GM18508 (cell line): Measurements from ENCODE around the gene EFCC1.

Experiments used
- ATAC-seq: cut with Tn5 transposase; IDR thresholded peaks from one replicate; pipeline ENCODE4 v1.9.1; 2021; ENCODE audit warnings: moderate number of reproducible peaks; ENCODE audit not compliant: insufficient read depth, unreplicated experiment

EFCC1 gene

GRCh38 chr3:129030611-129031010 lies 29.5 kb downstream of the EFCC1 start:
- no peak for ATAC-seq

DNA sequence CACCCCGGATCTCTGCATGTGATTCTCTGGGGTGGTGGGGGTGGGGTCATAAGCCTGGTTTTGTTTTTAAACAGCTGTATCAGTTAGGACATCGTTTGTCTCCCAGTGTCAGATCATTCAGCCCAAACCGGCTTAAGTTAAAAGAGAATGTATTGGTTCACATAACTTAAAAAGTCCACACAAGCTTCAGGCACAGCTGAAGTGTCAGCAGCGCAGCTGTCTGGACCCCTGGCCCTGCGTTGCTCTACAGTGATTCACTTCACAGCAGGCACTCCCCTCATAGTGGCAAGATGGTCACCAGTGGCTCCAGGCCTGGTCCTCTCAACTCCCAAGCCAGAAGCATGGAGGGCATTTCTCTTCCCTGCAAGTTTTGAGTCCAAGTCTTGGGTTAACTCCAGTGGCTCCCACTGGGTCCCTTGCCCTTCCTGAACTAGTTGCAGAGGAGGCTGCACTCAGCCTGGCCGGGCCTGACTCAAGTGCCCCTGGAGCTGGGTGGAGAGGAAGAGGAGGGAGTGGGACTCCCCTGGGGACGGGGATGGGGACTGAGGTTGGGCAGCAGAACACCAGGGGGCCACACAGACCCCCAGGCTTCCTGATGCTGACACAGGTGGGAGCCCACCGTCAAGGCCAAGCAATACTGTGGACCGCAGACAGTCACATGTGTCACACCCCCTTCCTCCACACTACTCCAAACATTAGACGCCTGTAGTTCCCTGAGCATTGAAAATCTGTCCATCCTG lies 30.5 kb downstream of the EFCC1 start:
- no peak for ATAC-seq

DNA sequence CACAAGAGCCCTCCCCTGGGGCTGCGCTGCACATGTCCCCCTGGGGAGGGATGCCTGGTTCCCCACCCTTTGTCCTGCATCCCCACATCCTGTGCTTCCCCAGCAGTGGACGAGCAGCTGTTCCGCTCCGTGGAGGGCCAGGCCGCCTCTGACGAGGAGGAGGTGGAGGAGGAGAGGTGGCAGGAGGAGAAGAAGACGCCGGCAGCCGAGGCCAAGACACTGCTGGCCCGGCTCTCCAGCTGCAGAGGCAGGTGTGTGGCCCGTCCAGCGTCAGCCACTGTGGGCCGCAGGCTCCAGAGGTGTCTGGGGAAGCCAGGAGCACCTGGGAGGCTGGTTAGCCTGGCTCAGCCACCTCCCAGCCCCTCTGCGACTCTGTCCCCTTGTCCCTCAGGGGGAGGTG lies 31.6 kb downstream of the EFCC1 start:
- no peak for ATAC-seq

GRCh38 chr3:129033151-129033550 lies 32.0 kb downstream of the EFCC1 start:
- ATAC-seq: no peak

DNA sequence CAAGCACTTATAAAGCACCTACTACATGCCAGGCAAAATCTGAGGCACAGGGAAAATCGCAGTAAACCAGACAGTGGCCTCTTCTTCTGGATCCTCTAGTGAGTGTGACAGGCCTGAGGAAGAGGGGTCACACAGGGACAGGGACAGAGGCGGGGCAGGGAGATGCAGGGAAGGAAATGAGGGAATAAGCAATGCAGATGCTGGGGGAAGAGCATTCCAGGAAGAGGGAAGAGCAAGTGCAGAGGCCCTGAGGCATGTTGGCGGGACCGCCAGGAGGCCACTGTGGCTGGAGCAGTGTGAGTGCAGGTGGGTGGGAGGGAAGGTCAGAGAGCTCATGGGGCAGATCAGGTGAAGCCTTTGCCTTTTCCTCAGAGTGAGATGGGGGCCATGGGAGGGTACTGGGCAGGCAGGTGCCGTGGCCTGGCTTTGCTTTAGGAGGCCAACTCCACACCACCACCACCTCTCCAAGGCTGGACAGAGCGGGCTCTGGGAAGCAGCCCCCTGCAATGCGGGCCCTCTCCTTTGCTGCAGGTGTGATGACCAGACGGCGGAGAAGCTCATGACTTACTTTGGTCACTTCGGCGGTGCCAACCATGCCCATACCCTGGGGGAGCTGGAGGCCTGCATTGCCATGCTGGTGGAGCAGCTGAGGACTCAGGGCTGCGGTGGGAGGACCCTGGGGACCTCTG lies 32.7 kb downstream of the EFCC1 start:
- no peak for ATAC-seq

DNA sequence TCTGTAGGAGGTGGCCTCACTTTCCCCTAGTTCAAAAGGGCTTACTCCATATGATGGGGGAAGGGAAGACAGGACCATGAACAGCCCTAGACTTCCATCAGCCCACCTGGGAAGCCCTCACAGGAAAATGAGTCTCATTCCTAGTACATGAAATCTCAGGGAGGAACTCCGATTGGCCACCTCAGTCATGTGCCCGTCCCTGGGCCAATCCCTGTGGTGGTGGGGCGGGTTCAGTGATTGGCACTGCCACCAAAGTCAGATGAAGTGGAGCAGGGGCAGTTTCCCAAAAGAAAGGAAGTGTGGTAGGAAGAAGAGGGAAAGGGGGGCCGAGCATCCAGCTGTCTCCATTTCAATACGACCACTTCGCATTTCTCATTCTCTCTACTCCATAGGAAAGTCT lies 33.5 kb downstream of the EFCC1 start:
- ATAC-seq: no peak

DNA sequence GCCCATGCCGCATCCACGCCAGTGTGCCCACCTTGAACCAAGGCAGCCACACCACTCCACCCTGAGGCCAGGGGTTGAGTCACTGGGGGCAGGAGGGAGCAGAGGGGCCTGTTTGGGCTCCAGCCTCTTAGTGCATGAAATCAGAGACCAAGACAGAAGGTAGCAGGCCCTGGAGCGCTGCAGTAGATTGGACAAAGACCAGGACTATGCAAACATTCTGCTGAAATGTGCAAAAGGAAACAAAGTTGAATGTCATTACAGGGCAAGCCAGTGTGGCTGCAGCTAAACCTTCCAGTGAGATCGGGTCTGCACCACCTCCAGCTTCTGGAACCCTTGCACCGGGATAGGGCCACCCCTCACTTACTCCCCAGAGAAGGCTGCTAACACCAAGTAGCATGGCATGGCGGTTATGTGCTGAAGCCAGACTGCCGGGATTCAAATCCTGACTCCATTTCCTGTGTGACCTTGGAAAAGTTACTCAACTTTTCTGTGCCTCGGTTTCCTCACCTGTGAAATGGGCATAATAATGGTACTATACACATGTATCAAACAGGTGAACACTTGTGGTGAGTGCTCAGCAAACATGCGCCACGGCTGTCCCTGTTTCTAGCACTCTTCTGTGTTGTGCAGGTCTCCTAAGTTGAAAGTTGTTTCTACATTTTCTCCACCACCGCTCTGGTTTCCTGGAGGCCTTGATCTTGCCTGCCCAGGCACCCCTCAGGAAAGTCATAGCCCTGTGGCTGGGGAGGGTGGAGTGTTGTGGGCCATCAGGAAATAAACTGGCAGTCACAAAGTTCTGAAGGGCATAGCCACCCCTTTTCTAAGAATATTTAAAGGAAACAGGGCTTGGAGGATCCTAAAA lies 34.5 kb downstream of the EFCC1 start:
- ATAC-seq: no peak

DNA sequence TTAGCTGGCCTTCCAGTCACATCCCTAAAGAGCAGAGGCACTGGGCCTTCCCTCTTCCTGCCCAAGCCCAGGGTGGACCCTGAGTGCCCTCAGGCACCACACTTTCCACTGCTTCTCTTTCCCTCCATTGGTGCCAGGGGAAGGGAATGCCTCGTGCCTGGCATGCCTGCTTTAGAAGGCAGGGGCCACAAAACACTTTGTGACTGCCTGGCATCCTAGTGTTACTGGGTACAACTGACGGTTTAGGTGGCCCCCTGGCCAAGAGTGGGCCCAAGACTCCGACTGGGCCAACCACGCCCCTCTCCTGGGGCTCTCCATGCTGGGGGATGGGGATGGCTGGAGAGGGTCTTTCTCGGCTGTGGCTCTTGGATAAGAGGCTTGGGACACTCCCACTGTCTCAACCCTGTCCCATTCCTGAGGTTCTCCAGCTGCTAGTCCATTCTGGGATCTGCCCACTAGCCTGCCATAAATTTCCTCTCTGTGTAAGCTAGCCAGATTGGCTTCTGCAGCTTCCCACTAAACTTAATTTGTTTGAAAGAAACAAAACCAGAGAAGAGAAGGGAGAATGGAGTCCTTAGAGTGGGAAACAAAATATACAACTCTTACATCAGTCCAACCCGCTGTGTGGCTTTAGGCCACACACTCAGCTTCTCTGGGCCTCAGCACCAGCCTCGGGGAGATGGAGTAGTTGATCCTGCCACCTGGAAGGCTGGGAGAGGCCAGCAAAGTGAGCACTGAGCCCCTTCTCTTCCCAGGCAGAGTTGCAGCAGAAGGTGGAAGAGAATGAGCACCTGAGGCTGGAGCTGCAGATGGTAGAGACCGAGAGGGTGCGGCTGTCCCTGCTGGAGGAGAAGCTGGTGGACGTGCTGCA lies 35.4 kb downstream of the EFCC1 start:
- ATAC-seq: no peak

DNA sequence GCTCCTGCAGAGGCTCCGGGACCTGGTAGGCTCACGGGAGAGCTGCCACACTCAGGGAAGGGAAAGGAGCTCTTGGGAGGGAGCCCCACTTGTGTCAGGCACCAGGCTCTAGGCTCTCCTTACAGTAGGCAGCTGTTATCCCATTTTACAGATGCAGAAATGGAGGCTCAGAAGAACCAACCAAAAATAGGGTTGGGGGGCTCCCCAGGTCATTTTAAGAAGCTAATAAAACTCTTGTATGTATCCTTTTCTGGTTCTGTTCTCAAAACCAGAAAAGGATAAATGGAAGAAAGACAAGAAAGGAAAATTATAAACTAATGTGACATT lies 36.0 kb downstream of the EFCC1 start:
- no peak for ATAC-seq

DNA sequence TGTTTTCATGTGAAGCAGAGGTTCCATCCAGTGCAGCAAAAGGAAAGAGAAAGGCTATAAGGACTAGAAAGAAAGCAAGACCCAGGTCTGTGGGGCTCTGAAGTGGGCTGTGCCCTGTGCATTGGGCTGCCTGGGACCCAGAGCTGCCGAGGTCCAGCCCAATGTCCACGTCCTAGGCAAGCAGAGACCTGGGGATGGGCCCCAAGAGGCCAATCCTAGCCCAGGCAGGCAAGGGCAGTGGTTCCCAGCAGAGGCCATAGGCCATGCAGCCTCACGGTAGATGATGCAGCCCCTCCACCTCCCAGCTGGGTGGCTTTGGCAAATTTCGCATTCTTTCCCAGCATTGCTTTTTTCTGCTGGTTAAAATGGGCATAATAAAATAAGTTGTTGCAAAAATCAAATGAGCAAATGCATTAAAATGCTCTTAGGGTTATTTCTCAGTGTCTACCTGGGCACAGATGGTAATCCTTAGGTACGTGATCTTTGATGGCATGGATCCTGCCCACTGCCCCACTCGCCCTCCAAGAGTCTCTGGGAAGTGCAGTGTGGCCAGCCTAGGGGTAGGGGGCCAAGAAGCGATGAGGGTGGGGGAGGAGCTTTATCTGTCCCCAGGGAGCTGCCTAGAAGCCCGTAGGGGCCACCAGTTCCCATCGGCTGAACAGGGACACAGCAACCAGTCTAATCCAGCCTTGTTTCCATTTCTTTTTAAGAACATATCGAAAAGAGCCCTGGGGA lies 37.2 kb downstream of the EFCC1 start:
- ATAC-seq: no peak

- ATAC-seq: no peak
Measured at GRCh38 chr3:129039271-129040038, 38.4 kb downstream of the EFCC1 start.

GRCh38 chr3:129040039-129040336 lies 38.9 kb downstream of the EFCC1 start:
- no peak for ATAC-seq

DNA sequence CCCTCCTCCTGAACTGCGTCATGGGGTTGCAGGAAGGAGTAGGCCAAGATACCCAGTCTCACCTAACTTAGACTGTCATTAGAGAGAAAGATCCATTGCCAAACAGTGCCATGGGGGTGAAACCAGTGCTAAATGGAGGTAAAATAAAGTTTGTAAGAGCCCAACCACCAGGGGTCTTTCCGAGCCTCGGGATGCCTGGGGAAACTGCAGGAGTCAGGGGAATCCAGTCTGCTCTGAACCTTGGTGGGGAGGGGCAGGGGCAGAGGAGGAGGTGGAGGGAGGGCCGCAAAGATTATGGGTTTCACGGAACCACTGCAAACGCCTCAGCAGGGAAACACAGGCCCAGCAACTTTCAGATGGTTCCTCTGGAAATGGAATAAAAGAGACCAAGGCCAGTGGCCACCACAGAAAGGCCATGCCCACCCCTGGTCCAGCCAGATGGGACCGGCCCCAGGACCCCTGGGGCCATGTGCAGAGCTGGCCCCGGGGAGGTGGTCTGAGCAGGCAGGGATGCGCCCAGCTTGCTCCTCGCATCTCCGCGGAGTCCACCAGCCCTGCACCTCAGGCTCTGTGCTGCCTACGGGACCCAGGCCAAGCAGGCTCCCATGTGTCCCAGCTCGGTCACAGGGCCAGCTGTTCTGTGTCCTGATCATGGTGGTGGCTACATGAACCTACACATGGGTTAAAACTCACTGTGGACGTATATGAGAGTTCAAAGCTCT lies 39.6 kb downstream of the EFCC1 start:
- no peak for ATAC-seq

GRCh38 chr3:129045675-129046036 lies 44.6 kb downstream of the EFCC1 start:
- ATAC-seq: no peak

- ATAC-seq: no peak
Measured at GRCh38 chr3:129046037-129046731, 45.1 kb downstream of the EFCC1 start.

DNA sequence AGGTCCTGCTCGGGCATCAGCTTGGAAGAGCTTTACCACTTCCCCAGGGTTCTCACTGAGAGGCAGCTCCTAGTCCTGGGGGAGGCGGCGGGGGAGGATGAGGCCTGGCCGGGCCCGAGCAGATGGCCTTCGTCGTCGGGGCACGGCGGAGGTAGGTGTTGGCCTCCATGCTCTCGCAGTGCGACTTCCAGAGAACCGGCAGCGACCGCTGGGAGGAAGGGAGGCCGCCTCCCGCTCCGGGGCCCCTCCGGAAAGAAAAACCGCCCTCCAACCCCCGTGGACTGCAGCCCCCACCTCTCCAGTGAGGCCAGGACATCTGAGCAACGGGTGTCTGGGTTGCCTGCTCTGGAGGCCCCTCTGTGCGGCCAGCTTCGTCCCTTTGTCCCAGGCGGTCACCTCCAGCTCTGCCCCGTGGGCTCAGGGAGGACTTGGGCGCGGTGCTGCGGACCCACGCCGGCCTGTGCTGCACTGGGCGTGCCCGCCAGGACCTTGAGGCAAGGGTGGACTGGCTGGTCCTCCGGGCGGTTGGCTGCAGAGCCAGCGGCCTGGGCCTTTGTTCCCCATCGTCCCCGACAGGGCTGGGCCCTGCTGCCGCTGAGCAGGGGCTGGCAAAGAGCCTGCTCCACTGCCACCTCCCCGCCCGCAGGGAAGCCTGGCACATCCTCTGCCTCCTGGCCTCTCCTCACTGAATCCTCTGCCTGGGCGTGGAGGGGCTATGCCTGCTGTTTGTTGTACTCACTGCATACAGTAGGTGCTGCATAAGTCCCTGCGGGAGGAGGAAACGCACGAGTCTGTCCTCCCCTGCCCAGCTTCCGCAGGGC lies 45.8 kb downstream of the EFCC1 start:
- no peak for ATAC-seq

GRCh38 chr3:129047553-129047839 lies 46.4 kb downstream of the EFCC1 start:
- ATAC-seq: no peak
